Measurements from ENCODE around the gene NPHP4.
"Not testable (repeated sequence)": the region's sequence is repeated elsewhere in the genome, so short reads cannot be mapped to it uniquely, and the experiment has no call there.

The NPHP4 gene

DNA sequence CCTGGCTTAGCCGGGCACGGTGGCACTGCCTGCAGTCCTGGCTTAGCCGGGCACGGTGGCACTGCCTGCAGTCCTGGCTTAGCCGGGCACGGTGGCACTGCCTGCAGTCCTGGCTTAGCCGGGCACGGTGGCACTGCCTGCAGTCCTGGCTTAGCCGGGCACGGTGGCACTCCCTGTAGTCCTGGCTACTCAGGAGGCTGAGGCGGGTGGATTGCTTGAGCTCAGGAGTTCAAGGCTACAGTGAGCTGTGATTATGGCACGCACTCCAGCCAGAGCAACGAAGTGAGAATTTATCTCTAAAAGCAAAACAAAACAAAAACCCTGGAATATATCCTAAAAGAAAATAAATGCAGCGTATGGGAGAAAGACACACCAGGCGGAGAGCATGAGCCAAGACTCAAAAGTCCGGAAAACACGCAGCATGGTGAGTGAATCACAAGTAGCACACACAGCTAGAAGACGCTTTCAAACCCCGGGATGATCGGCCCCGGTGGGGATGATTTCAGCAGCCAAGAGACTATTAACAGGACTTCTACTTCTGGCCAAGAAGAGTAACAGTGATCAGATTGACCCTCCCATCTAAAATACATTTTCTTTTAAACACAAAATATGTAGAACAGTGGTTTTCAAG lies 69.4 kb downstream of the NPHP4 start:
- H3K36me3 Mint-ChIP-seq (ENCODE audit: low read depth); H3K9me3 Mint-ChIP-seq; H3K4me1 Mint-ChIP-seq (ENCODE audit: low read depth); H3K27ac Mint-ChIP-seq; H3K27me3 Mint-ChIP-seq (ENCODE audit: low read depth); H3K4me3 Mint-ChIP-seq: not testable (repeated sequence)

DNA sequence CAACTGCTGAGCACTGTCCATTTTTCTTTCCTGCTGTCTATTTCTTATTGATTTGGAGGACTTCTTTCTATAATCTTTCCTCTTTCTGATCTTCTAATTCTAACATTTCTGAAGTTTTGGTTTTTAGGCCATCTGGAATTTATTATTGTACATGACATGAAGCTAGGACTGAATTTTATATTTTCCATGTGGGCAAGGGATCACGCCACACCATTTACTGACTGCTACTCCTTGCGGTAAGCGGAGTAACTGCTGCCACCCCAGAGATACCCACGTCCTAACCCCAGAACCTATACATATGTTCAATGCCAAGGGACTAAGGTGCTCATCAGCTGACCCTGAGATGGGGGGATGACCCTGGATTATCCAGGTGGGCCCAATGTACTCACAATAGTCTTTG lies 70.6 kb downstream of the NPHP4 start:
- Mint-ChIP-seq H3K9me3 (no peaks in the 10 kb centered on the region), H3K4me1 (ENCODE audit: low read depth) (no peaks in the 10 kb centered on the region), H3K36me3 (ENCODE audit: low read depth) (peaks cover 7% of the 10 kb centered on the region), H3K27ac (no peak overlapping the region), H3K4me3 (no peak overlapping the region), H3K27me3 (ENCODE audit: low read depth) (no peaks in the 10 kb centered on the region)

DNA sequence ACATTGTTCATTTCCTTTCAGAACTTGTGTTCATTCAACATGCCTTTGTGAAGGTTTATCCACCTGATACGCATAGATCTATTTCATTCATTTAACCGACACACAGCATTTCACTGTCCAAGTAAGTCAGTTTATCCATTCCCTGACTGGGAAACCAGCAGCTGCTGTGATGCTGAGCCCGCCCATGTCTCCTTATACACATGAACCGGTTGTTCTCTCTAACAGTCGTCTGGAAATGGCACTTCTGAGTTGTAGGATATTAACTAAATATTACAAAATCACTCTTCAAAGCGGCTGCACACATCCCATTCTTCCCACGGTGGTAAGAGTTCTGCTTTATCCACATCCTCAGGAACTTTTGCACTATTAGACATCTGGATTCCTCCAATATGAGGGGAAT lies 71.1 kb downstream of the NPHP4 start:
- Mint-ChIP-seq H3K4me1 (ENCODE audit: low read depth) (peaks cover 1% of the 10 kb centered on the region), H3K27me3 (ENCODE audit: low read depth) (no peaks in the 10 kb centered on the region), H3K4me3 (no peak overlapping the region), H3K36me3 (ENCODE audit: low read depth) (peaks cover 7% of the 10 kb centered on the region), H3K9me3 (no peaks in the 10 kb centered on the region), H3K27ac (no peak overlapping the region)

DNA sequence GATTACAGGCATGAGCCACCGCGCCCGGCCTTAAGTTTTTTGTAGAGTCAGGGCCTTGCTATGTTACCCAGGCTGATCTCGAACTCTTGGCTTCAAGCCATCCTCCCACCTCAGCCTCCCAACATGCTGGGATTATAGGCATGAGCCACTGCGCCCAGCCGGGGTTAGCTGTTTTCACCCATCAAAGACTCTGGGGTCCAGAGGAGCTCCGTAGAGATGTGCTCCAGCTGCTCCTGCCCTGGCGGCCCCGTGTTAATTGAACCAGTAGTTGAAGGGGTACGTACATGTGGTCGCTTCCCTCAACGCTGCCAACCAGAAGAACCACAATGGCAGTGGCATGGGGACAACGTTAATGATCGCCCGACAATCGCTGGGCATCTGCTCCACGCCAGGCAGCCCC lies 72.0 kb downstream of the NPHP4 start:
- H3K9me3 Mint-ChIP-seq: no peaks in the 10 kb centered on the region
- H3K36me3 Mint-ChIP-seq (ENCODE audit: low read depth): peaks cover 5% of the 10 kb centered on the region
- H3K4me3 Mint-ChIP-seq: no peak overlapping the region
- peaks cover 6% of the 10 kb centered on the region for H3K4me1 Mint-ChIP-seq (ENCODE audit: low read depth)
- no peaks in the 10 kb centered on the region for H3K27me3 Mint-ChIP-seq (ENCODE audit: low read depth)
- no peak overlapping the region for H3K27ac Mint-ChIP-seq

DNA sequence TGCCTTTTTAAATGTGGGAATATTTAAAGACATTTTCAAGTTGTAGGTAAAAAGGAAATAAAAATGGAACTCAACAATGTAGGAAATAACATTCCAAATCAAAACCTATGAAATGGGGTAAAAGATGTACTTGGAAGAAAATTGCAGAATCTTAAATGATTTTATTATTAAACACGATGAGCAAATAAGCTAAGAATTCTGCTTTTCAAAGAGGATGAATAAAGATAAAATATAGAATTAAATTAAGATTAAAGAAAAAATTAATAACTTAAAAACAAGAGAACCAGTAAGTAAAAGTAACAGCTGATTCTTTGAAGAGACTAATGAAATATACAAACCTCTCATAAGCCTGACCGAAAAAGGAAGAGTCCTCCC lies 74.0 kb downstream of the NPHP4 start:
- Mint-ChIP-seq H3K36me3 (ENCODE audit: low read depth) (peaks cover 2% of the 10 kb centered on the region), H3K4me1 (ENCODE audit: low read depth) (peaks cover 6% of the 10 kb centered on the region), H3K9me3 (no peaks in the 10 kb centered on the region), H3K27me3 (ENCODE audit: low read depth) (no peaks in the 10 kb centered on the region), H3K4me3 (no peak overlapping the region), H3K27ac (no peak overlapping the region)

DNA sequence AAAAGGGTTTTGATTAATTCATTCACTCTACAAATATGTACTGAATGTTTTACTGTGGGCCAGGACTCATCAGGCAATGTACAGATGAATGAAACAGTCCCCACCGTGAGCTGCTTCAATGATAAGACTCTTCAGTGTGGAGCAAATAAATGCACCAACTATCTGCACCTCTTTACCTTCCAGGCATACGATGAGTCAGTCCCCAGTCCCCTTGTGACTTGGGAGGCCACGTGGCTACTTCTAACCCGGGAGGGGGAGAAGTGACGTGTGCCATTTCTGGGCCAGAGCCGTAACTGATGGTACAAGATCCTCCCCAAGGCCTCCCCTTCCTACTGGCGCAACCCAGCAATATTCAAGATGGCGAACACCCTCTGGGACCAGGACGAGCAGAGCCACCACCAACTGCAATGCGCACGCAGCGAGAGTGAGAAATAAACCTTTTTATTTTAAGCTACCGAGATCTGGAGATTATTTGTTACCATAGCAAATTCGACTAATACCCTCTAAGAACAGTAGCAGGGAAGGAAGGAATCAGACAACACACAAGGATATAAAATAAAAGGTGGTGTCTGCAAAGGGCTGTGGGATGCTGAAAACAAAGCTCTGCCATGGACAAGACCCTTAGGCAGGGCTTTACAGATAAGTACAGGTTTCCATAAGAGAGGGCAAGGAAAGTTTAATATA lies 74.5 kb downstream of the NPHP4 start:
- Mint-ChIP-seq H3K27ac (no peak overlapping the region), H3K36me3 (ENCODE audit: low read depth) (peaks cover 2% of the 10 kb centered on the region), H3K9me3 (no peaks in the 10 kb centered on the region), H3K4me1 (ENCODE audit: low read depth) (peaks cover 6% of the 10 kb centered on the region), H3K27me3 (ENCODE audit: low read depth) (no peaks in the 10 kb centered on the region), H3K4me3 (no peak overlapping the region)

DNA sequence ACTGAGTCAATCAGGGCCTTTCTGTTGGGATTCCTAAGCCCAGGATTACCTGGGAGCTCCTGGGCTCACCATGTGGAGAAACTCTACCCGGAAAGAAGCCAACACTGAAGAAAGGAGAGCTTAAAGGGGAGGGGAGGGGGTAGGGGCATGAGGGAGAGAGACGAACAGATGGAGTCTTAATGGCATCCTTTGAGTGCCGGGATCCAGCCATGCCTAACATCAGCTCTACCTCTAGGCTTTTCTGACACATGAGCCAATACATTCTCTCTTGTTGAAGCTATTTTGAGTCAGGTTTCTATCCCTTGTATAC lies 75.0 kb downstream of the NPHP4 start:
- Mint-ChIP-seq H3K4me1 (ENCODE audit: low read depth) (peaks cover 6% of the 10 kb centered on the region), H3K9me3 (no peaks in the 10 kb centered on the region)

DNA sequence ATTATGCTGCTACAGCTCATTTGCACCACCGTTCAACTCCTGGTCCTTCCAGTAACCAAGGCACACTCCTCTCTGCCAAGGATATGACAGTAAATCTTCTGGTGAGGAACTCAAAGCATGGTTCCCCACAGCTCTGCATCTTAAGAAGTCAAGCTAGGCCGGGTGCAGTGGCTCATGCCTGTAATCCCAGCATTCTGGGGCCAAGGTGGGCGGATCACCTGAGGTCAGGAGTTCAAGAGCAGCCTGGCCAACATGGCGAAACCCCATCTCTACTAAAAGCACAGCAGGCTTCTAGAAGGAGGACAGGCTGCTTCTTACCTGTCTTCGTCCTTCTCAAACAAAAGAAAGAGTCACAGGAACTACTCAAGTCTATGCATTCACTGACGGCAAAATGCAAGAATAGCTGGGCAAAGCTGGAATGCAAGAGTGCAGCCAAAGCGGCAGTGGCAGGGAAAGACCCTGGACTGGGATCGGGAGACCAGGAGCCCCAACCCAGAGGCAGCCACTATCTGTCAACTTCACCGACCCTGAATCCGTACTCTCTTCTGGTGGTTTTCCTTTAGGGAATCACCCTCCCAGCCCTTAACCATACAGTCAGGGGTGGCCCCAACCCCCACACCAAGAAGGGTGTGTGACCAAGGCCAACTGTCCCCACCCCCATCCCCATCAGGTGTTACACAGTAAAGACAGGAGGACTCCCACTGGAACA lies 75.5 kb downstream of the NPHP4 start:
- Mint-ChIP-seq H3K27ac (no peak overlapping the region), H3K27me3 (ENCODE audit: low read depth) (no peaks in the 10 kb centered on the region), H3K9me3 (no peaks in the 10 kb centered on the region), H3K4me3 (no peak overlapping the region), H3K36me3 (ENCODE audit: low read depth) (peaks cover 2% of the 10 kb centered on the region), H3K4me1 (ENCODE audit: low read depth) (peaks cover 6% of the 10 kb centered on the region)

More for the DNA sequence above, 75.0 kb downstream of the NPHP4 start:
- Mint-ChIP-seq H3K27ac (no peak overlapping the region), H3K27me3 (ENCODE audit: low read depth) (no peaks in the 10 kb centered on the region), H3K4me3 (no peak overlapping the region), H3K36me3 (ENCODE audit: low read depth) (peaks cover 2% of the 10 kb centered on the region)

DNA sequence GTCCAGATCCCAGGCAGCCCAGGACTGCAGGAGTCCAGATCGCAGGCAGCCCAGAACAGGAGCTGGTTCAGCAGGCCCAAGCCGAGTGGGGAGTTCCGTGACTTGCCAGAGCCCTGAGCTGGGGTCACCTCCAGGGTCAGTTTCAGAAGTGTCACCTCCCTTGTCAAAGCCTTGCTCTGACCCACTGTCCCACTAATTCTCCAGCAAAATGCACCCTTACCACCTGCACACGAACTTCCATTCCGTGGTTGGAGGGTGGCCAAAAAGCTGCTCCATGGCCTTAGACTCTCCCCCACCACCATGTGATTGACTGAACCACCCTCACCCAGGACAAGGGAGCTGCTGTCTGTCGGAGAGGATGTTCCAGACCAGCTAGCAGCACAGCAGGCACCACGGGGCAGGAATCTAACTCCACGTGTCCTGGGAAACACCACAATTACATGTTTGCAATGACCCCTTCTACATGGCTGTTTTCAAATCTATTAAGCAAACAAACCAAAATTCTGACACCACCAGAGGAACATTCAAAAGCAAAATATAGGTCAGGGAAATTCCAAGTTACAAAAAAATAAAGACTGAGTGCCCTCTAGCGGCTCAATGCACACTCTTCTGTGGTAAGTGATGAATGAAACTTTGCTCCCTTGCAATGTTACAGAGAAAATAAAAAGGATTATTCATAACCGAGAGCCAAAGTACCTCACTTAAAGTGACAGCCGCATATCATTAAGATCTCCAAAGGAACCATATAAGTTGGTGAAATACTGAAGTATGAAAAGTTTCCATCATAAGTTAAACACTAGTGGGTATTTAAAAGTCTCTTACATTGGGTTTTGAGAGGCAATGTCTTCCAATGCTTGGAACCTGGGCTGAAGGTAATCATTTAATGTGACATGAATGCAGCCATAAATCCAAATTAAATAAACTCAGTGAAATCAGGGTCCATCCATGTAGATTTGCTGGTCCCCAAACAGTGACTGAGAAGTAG lies 76.3 kb downstream of the NPHP4 start:
- Mint-ChIP-seq H3K9me3 (no peaks in the 10 kb centered on the region), H3K27me3 (ENCODE audit: low read depth) (no peaks in the 10 kb centered on the region), H3K27ac (peak overlapping the region; percentile 54), H3K4me1 (ENCODE audit: low read depth) (peaks cover 6% of the 10 kb centered on the region), H3K4me3 (no peak overlapping the region), H3K36me3 (ENCODE audit: low read depth) (no peaks in the 10 kb centered on the region)

DNA sequence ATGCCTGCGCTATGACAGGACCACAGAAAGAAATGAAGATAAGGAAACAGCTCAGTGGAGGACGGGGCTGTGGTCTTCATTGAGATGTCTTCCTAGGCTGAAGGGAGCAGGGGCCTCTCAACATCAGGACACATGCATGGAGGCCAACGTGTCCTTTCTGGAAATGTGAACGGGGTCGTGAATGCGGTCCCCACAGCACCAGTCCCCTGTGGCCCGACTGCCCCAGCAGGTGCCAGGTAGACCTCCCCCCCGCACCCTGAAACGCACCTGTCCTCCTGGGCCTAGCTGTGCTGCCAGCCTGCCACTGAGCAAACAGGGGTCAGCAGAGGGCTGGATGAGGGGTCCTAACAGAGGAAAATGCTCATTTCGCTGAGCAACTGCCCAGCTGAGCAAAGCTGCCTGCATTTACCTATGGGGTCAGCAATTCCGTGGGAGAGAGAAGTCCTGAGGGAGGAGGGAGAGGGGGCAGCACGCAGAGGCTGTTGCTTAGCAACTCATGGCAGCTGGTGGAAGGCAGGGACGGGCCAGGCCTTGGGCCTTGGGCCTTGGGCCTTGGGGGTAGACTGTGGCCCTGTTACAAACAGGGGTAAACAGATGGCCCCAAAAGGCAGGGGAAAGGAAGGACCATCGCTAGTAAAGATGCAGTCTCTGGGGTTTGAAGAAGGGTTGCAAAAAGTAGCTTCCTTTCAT lies 77.4 kb downstream of the NPHP4 start:
- peaks cover 6% of the 10 kb centered on the region for H3K4me1 Mint-ChIP-seq (ENCODE audit: low read depth)
- H3K36me3 Mint-ChIP-seq (ENCODE audit: low read depth): no peaks in the 10 kb centered on the region
- peak overlapping the region; percentile 68 for H3K27ac Mint-ChIP-seq
- H3K9me3 Mint-ChIP-seq: no peaks in the 10 kb centered on the region
- no peaks in the 10 kb centered on the region for H3K27me3 Mint-ChIP-seq (ENCODE audit: low read depth)
- H3K4me3 Mint-ChIP-seq: no peak overlapping the region

DNA sequence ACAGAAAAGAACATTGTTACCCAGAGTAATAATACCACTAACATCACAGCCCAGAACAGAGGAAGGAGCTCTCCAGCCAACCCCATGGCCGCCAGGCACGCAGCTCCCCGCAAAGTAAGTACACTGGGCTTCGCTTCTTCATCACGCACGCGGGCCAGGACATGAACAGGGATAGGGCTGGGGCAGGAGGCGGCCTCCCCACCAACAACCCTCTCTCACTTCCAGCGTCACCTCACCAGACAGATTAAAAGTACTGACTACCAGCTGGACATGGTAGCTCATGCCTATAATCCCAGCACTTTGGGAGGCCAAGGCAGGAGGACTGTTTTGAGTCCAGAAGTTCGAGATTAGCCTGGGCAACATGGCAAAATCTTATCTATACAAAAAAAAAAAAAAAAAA lies 78.3 kb downstream of the NPHP4 start:
- no peaks in the 10 kb centered on the region for H3K36me3 Mint-ChIP-seq (ENCODE audit: low read depth)
- no peak overlapping the region for H3K4me3 Mint-ChIP-seq
- H3K27me3 Mint-ChIP-seq (ENCODE audit: low read depth): no peaks in the 10 kb centered on the region
- H3K4me1 Mint-ChIP-seq (ENCODE audit: low read depth): peaks cover 6% of the 10 kb centered on the region
- H3K27ac Mint-ChIP-seq: no peak overlapping the region
- no peaks in the 10 kb centered on the region for H3K9me3 Mint-ChIP-seq

DNA sequence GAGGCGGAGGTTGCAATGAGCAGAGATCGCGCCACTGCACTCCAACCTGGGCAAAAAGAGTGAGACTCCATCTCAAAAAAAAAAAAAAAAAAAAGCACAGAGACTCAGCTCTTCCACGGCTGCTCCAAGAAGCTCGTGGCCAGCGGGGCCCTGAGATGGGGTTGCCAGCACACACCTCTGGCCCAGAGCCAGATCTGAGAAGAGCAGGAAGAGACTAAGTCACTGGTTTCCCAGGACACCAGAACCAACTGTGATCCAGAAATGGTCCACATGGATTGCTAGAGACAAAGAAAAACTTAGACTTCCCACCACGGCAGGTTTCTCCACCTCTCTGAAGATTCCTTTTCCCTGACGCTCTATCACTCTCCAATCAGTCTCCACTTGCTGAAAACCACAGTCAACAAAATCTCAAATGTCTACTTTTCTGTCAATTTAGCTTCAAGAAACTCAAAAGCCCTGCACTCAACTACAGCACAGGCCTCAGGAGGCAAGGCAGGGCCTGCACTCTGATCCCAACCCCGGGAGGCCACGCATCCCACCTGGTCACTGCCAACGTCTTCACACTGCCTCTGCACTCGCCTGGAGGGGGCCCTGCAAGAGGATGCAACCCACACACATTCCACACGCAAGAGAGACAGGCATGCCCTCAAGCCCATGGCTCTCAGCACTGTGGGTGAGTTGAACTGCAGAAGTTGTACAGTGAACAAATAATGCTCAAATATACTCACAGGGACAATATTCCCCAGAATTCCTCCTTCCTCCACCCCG lies 79.0 kb downstream of the NPHP4 start:
- H3K27ac Mint-ChIP-seq: no peak overlapping the region

DNA sequence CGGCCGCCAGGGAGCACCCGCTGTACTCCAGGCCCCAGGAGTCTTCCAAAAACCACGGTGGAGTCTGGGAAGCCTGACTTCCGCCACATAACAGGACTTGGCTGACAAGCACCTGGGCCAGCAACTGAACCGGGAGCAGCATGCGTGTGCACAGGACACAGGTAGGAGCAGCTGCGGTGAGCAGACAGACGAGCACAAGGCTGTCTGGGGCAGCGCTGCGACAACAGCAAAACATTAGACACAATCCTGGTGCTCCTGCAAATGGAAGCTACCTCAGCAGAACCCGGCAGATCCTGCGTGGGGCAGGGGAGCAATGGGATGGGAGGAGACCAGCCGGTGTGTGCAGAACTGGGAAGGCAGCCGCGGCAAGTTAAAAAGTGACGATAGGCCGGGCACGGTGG lies 80.4 kb downstream of the NPHP4 start:
- Mint-ChIP-seq H3K27me3 (ENCODE audit: low read depth) (no peaks in the 10 kb centered on the region), H3K27ac (no peak overlapping the region), H3K4me1 (ENCODE audit: low read depth) (peaks cover 6% of the 10 kb centered on the region), H3K9me3 (no peaks in the 10 kb centered on the region), H3K4me3 (no peak overlapping the region), H3K36me3 (ENCODE audit: low read depth) (no peaks in the 10 kb centered on the region)

More for the DNA sequence above, 79.0 kb downstream of the NPHP4 start:
- H3K9me3 Mint-ChIP-seq: no peaks in the 10 kb centered on the region
- H3K27me3 Mint-ChIP-seq (ENCODE audit: low read depth): no peaks in the 10 kb centered on the region
- no peak overlapping the region for H3K4me3 Mint-ChIP-seq
- no peaks in the 10 kb centered on the region for H3K36me3 Mint-ChIP-seq (ENCODE audit: low read depth)
- H3K4me1 Mint-ChIP-seq (ENCODE audit: low read depth): peaks cover 6% of the 10 kb centered on the region
